OCI-LY1 (cell line): ENCODE data around the gene CFAP46.

Source experiments
- EZH2 ChIP-seq: fragments of 200-600 bp; sonication (generic), shearing (Covaris generic); IDR thresholded peaks from 2 replicates; pipeline ENCODE4 v1.8.0; 2017; ENCODE audit warnings: borderline replicate concordance, mixed run types, mild to moderate bottlenecking, antibody characterized with exemption, low read length, moderate library complexity, mixed read lengths
- TF ChIP-seq, protein P1 (sequence below): fragments of 200-600 bp; sonication (generic), shearing (Covaris generic); IDR thresholded peaks from 2 replicates; pipeline ENCODE4 v1.5.1; 2017; ENCODE audit warnings: mild to moderate bottlenecking, antibody characterized with exemption, low read length, moderate library complexity, mixed read lengths

DNA sequence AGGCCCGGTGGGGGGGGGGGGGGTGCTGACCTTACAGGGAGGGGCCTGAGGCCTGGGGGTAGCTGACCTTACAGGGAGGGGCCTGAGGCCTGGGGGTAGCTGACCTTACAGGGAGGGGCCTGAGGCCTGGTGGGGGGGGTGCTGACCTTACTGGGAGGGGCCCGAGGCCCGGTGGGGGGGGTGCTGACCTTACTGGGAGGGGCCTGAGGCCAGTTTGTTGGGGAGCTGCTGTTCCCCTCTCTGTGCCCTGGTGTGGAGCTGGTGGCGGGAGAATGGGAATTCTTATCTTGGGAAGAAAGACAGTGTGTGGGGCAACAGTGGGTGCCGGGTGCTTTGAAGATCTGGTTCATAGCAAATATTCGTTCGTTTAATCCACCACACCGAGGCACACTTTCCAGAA is 46.6 kb upstream of the CFAP46 start:
- TF ChIP-seq, protein P1, sequence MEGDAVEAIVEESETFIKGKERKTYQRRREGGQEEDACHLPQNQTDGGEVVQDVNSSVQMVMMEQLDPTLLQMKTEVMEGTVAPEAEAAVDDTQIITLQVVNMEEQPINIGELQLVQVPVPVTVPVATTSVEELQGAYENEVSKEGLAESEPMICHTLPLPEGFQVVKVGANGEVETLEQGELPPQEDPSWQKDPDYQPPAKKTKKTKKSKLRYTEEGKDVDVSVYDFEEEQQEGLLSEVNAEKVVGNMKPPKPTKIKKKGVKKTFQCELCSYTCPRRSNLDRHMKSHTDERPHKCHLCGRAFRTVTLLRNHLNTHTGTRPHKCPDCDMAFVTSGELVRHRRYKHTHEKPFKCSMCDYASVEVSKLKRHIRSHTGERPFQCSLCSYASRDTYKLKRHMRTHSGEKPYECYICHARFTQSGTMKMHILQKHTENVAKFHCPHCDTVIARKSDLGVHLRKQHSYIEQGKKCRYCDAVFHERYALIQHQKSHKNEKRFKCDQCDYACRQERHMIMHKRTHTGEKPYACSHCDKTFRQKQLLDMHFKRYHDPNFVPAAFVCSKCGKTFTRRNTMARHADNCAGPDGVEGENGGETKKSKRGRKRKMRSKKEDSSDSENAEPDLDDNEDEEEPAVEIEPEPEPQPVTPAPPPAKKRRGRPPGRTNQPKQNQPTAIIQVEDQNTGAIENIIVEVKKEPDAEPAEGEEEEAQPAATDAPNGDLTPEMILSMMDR = no peak
- no peak for TF ChIP-seq EZH2
